HL-60 (cell line): ENCODE results near the gene ALK.

Experiments used
- DNase-seq, 2 experiments: peaks; one replicate each; pipeline ENCODE4 v3.0.0-alpha.2; 2010 to 2020; ENCODE audit warnings: low read depth in 1 of 2, low spot score in 1 of 2
- H3K27ac ChIP-seq: fragments of 250-450 bp; sonication (Bioruptor Pico); replicated peaks from 2 replicates; pipeline ENCODE4 v1.5.1; 2020; ENCODE audit warnings: mild to moderate bottlenecking, moderate library complexity
- H3K27me3 ChIP-seq: fragments of 250-450 bp; sonication (Bioruptor Pico); 2 replicates; pipeline ENCODE4 v1.5.1; 2021; ENCODE audit warnings: mild to moderate bottlenecking, moderate library complexity; ENCODE audit not compliant: insufficient read depth, poor library complexity, severe bottlenecking
- H3K4me3 ChIP-seq: replicated peaks from 2 replicates; pipeline ENCODE4 v1.5.1; 2011; ENCODE audit warnings: mild to moderate bottlenecking, control low read depth, low read length; ENCODE audit not compliant: insufficient read depth
- GABPA ChIP-seq: IDR thresholded peaks from 2 replicates; pipeline ENCODE4 v1.6.1; 2012; ENCODE audit warnings: low read depth
- POLR2AphosphoS5 ChIP-seq: IDR thresholded peaks from 2 replicates; pipeline ENCODE4 v1.6.1; 2012; ENCODE audit warnings: low read depth
- SPI1 ChIP-seq: IDR thresholded peaks from 2 replicates; pipeline ENCODE4 v1.6.1; 2012; ENCODE audit warnings: low read depth, mild to moderate bottlenecking, borderline replicate concordance
- TF ChIP-seq, protein P1 (sequence below): IDR thresholded peaks from one replicate; pipeline ENCODE4 v1.5.1; 2011; ENCODE audit warnings: low read length, control low read depth, inconsistent platforms; ENCODE audit not compliant: insufficient read depth
- TF ChIP-seq, protein P2 (sequence below): IDR thresholded peaks from 2 replicates; pipeline ENCODE4 v1.6.1; 2012; ENCODE audit warnings: low read depth; ENCODE audit not compliant: insufficient replicate concordance

ALK gene

DNA sequence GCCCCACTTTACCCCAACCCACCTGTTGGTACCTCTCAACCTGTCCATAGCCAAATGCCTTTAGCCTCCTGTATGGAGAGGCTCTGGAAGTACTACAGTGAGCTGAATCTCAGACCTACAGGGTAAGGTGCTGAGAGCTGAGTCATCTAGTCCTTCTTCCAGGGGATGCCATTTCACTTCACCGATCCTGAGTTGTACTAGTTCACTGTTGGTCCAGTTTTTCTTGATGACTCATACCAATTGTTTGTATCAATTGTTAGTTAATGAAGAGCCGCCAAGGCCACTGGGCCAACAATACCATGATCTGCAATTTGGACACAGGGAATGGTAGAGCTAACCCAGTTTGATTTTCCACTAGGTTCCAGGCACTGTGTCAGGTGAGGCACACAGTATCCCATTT lies 549.2 kb downstream of the ALK start:
- no peak for TF ChIP-seq SPI1
- TF ChIP-seq POLR2AphosphoS5: no peak
- TF ChIP-seq, protein P1, sequence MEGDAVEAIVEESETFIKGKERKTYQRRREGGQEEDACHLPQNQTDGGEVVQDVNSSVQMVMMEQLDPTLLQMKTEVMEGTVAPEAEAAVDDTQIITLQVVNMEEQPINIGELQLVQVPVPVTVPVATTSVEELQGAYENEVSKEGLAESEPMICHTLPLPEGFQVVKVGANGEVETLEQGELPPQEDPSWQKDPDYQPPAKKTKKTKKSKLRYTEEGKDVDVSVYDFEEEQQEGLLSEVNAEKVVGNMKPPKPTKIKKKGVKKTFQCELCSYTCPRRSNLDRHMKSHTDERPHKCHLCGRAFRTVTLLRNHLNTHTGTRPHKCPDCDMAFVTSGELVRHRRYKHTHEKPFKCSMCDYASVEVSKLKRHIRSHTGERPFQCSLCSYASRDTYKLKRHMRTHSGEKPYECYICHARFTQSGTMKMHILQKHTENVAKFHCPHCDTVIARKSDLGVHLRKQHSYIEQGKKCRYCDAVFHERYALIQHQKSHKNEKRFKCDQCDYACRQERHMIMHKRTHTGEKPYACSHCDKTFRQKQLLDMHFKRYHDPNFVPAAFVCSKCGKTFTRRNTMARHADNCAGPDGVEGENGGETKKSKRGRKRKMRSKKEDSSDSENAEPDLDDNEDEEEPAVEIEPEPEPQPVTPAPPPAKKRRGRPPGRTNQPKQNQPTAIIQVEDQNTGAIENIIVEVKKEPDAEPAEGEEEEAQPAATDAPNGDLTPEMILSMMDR: no peak
- TF ChIP-seq, protein P2, sequence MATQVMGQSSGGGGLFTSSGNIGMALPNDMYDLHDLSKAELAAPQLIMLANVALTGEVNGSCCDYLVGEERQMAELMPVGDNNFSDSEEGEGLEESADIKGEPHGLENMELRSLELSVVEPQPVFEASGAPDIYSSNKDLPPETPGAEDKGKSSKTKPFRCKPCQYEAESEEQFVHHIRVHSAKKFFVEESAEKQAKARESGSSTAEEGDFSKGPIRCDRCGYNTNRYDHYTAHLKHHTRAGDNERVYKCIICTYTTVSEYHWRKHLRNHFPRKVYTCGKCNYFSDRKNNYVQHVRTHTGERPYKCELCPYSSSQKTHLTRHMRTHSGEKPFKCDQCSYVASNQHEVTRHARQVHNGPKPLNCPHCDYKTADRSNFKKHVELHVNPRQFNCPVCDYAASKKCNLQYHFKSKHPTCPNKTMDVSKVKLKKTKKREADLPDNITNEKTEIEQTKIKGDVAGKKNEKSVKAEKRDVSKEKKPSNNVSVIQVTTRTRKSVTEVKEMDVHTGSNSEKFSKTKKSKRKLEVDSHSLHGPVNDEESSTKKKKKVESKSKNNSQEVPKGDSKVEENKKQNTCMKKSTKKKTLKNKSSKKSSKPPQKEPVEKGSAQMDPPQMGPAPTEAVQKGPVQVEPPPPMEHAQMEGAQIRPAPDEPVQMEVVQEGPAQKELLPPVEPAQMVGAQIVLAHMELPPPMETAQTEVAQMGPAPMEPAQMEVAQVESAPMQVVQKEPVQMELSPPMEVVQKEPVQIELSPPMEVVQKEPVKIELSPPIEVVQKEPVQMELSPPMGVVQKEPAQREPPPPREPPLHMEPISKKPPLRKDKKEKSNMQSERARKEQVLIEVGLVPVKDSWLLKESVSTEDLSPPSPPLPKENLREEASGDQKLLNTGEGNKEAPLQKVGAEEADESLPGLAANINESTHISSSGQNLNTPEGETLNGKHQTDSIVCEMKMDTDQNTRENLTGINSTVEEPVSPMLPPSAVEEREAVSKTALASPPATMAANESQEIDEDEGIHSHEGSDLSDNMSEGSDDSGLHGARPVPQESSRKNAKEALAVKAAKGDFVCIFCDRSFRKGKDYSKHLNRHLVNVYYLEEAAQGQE: no peak
- TF ChIP-seq GABPA: no peak
- peaks cover 3% of the 10 kb centered on the region for H3K27me3 ChIP-seq
- no peak overlapping the region for H3K27ac ChIP-seq
- DNase-seq: no peak
- no peak overlapping the region for H3K4me3 ChIP-seq

DNA sequence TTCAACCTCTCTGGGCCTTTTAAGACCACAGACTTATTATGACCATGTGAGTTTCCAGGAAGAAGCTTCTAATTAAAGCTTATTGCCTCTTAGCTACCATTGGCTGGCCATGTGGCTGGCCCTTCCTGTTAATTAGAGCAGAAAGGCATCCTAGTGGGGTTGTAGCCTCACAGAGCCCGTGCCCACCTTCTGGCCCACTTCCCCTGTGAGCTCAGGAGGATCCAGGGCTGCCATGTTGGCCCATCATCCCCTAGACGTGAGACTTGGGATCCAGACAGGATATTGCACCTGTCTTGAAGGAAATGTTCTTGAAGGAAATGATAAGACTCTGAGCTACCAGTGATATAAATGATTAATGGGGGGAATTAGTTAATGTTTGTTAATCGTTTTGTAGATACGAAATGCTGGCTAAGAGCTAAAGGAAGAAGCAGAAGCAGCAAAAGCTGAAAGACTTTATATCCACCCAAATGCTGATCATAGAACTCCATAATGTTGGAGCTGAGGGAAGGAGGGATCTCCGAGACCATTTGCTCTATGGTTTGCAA lies 550.7 kb downstream of the ALK start:
- H3K4me3 ChIP-seq: no peak overlapping the region
- H3K27me3 ChIP-seq: peaks cover 3% of the 10 kb centered on the region
- no peak for TF ChIP-seq SPI1
- TF ChIP-seq, protein P1: no peak
- TF ChIP-seq GABPA: no peak
- no peak for TF ChIP-seq POLR2AphosphoS5
- TF ChIP-seq, protein P2: no peak
- DNase-seq: no peak
- H3K27ac ChIP-seq: no peak overlapping the region

DNA sequence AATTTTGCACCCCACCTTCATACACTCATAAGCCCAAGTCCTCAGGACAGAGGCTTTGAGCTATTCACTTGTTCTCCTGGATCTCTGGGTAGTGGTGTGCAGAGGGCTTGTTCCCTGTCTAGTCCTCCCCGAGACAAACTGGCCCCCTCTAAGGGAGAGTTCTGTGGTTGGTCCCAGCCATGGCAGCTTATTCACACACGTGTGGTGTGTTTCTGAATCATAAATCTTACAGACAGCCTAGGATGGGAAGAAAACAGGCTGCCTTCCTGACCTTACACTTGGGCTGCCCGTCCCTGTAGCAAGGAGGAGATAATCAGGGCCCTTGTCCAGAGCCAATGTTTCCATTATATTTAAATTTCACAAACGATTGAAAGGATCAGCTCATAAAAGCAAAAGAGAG lies 551.2 kb downstream of the ALK start:
- TF ChIP-seq, protein P2: no peak
- TF ChIP-seq POLR2AphosphoS5: no peak
- no peak for TF ChIP-seq GABPA
- TF ChIP-seq, protein P1: no peak
- no peak for TF ChIP-seq SPI1
- Histone ChIP-seq H3K27me3 (peaks cover 3% of the 10 kb centered on the region), H3K27ac (no peak overlapping the region), H3K4me3 (no peak overlapping the region)
- DNase-seq: no peak
